ENCODE results near the gene LRP3.
"Not testable (repeated sequence)": the region's sequence is repeated elsewhere in the genome, so short reads cannot be mapped to it uniquely, and the experiment has no call there.

The LRP3 gene

GRCh38 chr19:33220115-33220514, 26.0 kb downstream of the LRP3 start:
- DNase-seq = no peak

GRCh38 chr19:33220735-33221134, 26.6 kb downstream of the LRP3 start:
- DNase-seq = no peak

GRCh38 chr19:33221638-33222037, 27.5 kb downstream of the LRP3 start:
- no peak for DNase-seq

- not testable (repeated sequence) for DNase-seq
Observed at GRCh38 chr19:33222255-33222654, 28.1 kb downstream of the LRP3 start.

- DNase-seq = no peak
Observed at GRCh38 chr19:33224694-33225457, 30.7 kb downstream of the LRP3 start.

DNA sequence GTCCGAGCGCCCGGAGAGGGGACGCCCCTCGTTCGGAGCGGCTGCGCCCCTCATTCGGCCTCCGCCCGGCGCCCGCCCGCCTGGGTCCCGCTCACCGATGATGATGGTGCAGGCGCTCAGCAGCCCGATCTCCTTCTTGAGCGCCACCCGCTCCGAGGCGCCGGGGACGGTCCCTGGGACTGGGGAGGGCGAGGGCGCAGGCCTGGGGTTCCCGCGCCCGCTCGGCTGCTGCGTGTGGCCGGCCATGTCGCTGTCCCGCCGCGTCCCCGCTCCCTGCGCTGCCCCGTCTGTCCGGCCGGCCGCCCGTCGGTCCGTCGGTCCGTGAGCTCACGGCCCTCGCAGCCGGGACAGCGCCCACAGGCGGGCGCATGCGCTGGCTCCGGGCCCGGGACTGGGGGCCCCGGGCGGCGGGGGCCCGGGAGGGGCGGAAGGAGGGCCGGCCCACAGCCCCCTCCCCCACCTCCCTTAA, 31.4 kb downstream of the LRP3 start, which contains the start of gene SLC7A10:
TSS of gene SLC7A10 (minus strand) at position 393 of the 469 bp plus-strand sequence. CDS start at position 246, 147 bp downstream.
- DNase-seq = no peak

DNA sequence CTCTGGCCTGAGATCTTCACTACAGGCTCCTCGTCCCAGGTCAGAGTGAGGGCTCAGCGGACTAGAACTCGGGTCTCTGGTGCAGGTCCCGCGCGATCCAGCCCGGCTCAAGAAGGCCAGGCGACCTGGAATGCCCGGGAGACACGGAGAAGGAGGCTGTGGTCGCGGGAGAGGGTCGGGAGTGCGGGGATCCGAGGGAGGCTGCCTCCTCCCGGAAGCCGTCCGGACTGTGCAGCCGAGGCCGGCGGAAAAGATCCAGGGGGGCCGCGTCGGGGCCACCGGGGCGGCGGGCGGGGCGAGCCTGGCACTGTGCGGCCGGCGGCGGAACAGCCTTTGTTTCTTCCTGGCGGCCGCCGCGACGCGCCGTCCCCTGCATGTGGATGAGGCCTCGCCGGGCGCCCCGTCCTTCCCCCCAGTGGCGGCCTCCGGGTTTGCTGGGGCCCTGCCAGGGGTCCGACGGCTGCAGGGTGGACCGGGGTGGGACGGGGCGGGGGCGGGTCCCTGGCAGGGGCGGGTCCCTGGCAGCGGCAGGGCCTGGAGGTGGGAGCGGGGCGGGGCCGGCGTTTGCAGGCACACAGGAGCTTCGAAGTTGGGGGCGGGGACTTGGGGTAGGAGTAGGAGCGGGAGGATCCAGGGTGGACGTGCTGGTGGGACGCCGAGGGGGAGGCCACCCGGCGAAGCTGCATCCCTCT, 32.6 kb downstream of the LRP3 start:
- peak; percentile 23 for DNase-seq

- DNase-seq = no peak
Observed at GRCh38 chr19:33227242-33227650, 33.1 kb downstream of the LRP3 start.

GRCh38 chr19:33227870-33228599, 33.9 kb downstream of the LRP3 start:
- DNase-seq = no peak

- DNase-seq = no peak
Observed at GRCh38 chr19:33229962-33230361, 35.8 kb downstream of the LRP3 start.

- DNase-seq = no peak
Observed at GRCh38 chr19:33231511-33231910, 37.4 kb downstream of the LRP3 start.

DNA sequence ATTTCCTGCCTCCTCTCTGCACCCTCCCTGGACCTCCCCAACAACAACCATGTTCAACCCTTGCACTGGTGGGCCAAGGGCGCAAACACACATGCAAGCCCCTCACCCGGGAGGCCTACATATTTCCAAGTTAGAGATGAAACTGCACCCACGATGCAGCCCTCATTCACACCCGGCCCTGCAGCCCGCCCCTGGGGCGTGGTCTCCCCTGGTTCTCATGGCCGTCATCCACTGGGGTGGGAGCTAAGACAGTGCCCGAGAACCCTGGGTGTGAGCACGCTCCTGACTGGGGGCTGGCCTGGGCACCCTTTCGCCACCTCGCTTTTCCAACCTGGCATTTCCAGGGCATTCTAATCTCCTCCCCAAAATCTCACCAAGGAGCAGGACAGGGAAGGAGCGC, 38.5 kb downstream of the LRP3 start:
- no peak for DNase-seq

DNA sequence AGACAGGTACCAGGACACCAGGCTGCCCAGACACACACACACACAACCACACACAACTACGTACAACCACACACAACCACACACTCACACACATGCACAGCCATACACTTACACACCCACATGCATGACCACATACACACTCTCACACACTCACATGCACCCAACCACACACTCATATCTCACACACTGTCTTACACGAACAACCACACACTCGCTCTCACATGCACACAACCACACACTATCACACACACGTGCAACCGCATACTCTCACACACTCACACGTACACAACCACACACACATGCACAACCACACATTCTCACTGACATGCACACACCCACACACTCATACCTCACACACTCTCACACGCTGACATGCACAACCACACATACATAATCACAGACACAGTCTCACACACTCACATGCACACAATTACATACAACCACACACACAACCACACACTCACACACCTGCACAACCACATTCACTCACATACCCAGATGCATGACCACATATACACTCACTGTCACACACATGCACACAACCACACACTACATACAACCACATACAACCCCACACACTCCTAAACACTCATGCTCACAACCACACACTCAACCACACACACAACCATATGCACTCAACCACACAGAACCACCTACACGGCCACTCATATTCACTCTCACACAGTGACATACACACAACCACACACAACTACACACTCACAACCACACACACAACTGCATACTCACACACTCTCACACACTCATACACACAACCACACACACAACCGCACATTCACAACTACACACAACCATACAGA, 39.1 kb downstream of the LRP3 start:
- no peak for DNase-seq

DNA sequence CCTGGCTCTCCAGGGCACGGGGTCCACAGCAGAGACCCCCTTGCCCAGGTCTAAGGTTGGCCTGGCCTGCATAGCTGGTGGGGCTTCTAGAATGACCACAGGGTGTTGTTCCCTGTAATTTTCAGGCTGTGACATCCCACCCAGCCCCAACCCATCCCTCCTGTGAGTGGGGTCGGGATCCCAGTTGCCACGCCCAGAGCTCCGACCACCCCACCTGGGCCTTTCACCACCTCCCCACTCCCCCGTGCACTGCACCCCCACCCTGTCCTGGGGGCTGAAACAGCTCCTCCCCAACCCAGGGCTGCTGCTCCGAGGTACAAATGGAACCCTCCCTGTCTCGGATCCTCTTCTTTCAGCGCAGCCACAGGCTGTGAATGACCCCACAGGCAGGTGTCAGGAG, 40.0 kb downstream of the LRP3 start:
- DNase-seq = no peak

- DNase-seq = no peak
Observed at GRCh38 chr19:33234736-33235135, 40.6 kb downstream of the LRP3 start.

DNA sequence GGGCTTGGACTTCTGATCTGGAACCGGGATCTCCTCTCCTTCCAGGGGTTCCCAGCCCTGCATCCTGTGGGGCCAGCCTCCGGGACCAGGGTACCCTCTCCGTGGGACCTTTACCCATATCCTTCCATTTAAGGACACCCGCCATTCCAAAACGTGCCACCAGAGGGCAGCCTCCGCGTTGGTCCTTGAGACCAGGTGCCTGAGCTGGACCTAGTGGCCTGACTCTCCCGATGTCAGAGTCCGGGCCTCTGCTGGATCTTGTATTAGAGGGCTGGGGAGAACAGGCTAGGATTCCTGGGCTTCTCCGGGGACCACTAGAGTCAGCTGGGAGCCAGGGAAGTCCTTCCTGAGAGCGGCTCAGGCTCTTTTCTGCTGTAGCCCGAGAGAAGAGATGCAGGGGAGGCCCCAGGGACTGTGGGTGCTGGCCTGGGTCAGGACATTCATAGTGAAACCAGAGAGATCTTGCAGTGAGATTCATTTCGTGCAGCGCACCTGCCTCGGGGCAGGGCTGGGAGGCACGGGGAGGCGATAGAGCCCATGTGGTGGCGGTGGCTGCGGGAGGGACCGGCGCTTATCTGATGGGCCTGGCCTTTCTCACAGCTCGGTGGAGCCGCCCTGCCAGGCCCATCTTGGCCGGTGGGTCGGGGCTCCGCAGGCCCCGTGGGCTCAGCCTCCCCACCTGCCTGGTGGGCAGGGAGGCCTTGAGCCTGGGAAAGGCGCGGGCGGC, 41.3 kb downstream of the LRP3 start:
- DNase-seq = peak; percentile 86

GRCh38 chr19:33235996-33236350, 41.8 kb downstream of the LRP3 start:
- no peak for DNase-seq

- no peak for DNase-seq
Observed at GRCh38 chr19:33236696-33237390, 42.7 kb downstream of the LRP3 start.

DNA sequence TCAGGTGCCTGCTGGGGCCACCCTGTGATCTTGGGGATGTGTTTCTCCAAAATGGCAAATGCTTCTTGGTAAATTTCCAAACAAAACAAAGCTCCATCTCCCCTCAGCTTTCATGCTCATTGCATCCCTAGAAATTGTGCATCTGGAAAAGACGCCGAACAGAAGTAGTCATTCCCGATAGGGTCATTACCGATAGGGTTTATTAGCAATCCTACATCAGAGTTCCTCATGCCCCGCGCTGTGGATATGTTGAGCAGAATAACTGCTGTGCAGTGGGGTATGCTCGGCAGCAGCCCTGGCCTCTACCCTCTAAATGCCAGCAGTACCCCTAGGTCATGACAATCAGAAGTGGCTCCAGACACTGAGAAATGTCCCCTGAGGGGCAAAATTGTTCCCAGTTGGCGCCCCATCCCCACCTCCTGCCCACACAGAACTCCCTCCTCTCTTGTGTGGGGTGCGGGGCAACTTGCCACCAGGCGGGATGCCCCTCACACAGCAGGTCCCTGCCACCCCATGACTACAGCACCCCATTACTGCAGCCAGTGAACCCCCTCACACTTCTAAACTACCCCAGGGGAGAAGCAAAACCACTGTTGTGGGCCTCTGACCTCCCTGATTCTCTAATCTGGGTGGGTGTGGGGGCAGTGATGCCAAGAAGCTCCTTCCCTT, 44.5 kb downstream of the LRP3 start:
- no peak for DNase-seq

GRCh38 chr19:33239223-33239975, 45.3 kb downstream of the LRP3 start:
- DNase-seq = no peak

All from activated CD4-positive, alpha-beta T cell treated with anti-CD3 and anti-CD28 coated beads for 48 hours (primary cell).